ENCODE data around the gene LGALS7.
"Not testable (repeated sequence)": the region's sequence is repeated elsewhere in the genome, so short reads cannot be mapped to it uniquely, and the experiment has no call there.

LGALS7 gene

DNA sequence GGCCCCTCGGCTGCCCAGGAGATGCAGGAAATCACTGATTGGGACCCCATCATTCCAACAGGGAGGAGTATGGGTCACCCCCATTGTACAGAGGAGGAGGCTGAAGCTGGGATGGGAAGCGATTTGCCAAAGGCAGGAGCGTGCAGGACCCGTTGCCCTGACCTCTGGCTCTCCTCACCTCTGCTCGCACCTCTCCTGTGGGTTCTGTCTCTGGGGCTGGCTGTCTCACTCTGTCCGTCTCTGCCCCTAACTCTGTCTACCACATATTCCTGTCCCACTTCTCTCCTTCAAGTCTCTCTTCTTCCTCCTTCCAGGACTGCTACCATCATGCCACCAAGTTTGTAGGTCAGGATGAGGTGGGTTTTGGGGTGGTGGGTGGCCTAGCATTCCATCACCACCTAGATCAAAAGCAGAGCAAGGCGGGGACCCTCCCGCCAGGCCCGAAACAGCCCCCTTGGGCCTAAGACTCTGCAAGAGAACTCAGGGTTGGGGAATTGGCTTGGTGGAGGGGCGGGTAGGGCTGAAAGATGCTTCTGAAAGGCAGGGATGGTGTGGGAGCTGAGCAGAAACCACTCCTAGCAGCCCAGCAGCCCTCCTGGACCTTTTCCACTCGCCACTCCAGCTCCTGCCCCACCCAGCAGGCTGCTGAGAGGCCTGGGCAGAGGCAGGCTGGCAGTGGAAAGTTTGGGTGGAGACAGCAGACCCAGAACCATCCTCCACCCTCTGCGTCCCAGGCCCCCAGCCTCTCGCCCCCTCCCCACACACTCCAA, 1.0 kb upstream of the LGALS7 start:
- DNase-seq (ENCODE audit: low read depth in 2 of 2) = no peak

DNA sequence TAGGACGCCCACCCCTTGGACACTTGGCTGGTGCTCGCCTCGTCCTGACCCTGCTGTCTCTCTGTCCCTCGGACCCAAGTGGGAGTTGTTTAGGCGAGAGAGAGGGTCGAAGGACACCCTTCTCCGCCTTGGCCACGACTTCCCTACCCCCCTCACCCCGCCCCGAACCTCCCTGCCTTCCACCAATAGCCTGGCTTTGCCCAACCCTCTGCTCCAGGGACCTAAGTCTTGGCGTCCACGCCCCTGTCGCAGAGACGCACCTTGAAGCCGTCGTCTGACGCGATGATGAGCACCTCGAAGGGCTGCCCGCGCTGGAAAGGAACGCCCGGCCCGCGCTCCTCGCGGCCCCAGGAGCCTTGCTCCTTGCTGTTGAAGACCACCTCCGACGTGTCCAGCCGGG, 1.7 kb downstream of the LGALS7 start:
- not testable (repeated sequence) for DNase-seq (ENCODE audit: low read depth in 2 of 2)

DNA sequence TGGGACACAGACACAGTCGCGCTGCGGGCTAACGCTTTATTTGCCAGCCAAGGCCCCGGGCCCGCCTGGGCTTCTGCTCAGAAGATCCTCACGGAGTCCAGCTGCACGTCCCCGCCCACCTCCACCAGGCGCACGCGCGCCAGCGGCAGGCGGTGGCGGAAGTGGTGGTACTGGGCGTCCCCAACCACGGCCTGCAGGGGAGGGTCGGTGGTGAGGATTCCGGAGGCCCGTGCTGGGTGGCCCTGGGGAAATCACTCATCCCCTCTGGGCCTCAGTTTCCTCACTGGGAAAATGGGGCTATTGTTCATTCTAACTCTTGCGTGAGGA, 2.4 kb downstream of the LGALS7 start:
- DNase-seq (ENCODE audit: low read depth in 2 of 2) = not testable (repeated sequence)

DNA sequence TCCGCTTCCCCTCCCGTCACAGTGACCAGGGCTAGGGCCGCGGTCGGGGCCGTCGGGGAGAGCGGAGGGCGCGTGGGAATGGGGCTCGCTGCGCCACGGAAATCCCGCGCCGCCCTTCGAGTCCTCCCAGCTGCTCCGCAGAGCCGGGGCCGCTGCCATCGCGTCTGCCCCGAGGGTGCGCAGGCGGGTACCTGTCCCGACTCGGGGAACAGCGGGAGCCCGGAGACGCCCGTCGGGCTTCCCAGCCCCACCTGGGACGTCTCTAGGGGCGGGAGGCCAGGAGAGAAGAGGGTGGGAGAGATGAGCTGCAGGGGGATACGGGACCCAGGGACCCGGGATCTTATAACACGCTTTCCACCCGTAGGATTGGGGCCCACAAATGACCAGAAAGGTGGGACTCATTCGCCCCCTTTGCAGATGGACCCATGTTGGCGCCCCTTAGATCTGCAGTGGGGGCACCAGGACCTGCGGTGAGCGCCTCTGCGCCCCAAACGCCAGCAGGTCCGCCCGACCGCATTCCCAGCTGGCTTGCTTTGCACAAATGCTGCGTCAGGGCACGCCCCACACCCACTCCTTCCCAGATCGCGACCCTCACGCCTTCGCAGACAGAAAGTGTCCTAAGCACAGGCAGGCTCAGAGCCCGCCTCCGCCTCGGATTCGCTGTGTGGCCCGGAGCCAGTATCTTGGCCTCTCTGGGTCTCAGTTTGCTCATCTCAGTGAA, 2.9 kb downstream of the LGALS7 start:
- not testable (repeated sequence) for DNase-seq (ENCODE audit: low read depth in 2 of 2)

DNA sequence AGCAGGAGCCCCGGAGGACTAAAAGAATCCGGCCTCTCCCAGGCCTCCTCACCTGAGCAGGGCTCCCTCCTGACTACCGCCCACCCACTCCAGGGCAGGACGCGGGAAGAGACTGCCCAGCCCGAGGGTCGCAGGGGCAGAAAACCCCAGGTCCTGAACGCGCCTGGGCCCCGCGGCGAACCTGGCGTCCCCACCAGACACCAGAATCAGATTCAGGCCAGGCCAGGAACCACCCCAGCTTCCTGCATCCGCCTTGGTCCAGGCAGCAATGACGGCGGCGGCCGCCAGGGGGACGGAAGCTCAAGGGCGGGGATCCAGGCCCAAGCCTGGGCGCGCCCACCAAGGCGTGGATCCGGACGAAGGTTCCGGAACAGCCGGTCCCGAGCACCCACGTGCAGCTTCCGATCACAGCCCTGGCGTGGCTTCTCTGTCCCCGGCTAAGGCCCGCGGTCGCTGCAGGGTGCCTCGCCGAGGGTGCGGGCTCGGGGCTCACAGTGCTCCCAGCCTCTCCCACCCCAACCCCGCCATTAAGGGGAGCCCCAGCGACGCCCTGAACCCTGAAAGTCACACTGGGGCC, 3.6 kb downstream of the LGALS7 start:
- peak; percentile 72 to 77 for DNase-seq (ENCODE audit: low read depth in 2 of 2)

DNA sequence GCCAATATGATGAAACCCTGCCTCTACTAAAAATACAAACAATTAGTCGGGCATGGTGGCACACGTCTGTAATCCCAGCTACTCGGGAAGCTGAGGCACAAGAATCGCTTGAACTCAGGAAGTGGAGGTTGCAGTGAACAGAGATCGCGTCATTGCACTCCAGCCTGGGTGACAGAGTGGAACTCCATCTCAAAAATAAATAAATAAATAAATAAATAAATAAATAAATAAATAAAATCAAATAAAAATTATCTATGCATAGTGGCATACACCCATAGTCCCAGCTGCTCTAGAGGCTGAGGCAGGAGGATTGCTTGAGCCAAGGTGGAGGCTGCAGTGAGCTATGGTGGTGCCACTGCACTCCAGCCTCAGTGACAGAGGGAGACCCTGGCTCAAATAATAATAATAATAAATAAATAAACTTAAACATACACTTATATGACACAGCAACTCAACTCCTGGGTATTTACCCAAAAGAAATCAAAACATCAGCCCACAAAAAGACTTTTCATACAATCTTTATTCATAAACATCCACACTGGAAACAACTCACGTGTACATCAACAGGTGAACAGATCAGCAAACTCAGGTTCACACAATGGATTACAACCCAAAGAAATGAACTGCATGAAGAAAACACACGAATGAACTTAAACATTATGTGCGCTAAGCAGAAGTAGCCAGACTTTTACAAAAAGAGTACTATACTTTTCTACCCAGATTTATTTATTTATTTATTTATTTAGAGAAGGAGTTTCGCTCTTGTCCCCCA, 6.9 kb downstream of the LGALS7 start:
- no peak for DNase-seq (ENCODE audit: low read depth in 2 of 2)

DNA sequence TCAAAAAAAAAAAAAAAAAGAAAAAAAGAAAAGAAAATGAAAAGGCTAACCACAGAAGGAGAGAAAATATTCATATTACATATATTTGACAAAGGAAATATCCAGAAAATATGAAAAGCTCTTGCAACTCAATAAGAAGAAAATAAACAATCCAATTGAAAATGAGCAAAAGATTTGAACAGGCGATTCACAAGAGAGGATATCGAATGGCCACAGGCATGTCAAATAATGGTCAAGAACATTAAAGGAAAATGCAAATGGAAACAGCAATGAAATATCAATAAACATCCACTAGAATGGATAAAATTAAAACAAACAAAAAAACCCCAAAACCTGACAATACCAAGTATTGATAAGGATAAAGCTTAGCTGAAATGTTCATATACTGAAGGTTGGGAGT, 8.1 kb downstream of the LGALS7 start:
- no peak for DNase-seq (ENCODE audit: low read depth in 2 of 2)

DNA sequence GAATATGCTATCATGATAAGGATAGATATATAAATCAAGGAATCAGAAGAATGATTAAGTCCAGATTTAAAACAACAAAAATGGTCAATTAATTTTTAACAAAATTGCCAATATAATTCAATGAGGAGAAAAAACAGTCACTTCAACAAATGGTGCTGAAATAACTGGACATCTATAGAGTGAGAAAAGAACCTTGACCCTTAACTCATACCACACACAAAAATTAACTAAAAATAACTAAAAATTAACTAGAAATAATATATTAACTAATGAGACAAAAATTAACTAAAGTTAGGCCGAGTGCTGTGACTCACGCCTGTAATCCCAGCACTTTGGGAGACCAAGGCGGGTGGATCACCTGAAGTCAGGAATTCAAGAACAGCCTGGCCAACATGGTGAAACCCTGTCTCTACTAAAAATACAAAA, 9.5 kb downstream of the LGALS7 start:
- DNase-seq (ENCODE audit: low read depth in 2 of 2) = no peak

DNA sequence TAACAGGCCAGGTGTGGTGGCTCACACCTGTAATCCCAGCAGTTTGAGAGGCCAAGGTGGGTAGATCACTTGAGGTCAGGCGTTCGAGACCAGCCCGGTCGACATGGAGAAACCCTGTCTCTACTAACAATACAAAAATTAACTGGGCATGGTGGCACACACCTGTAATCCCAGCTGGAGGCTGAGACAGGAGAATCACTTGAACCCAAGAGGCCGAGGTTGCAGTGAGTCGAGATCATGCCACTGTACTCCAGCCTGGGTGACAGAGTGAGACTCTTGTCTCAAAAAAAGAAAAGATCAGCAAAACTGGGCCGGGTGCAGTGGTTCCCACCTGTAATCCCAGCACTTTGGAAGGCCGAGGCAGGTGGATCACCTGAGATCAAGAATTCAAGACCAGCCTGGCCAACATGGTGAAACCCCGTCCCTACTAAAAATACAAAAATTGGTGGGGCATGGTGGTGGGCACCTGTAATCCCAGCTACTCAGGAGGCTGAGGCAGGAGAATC, 11.4 kb downstream of the LGALS7 start:
- not testable (repeated sequence) for DNase-seq (ENCODE audit: low read depth in 2 of 2)

DNA sequence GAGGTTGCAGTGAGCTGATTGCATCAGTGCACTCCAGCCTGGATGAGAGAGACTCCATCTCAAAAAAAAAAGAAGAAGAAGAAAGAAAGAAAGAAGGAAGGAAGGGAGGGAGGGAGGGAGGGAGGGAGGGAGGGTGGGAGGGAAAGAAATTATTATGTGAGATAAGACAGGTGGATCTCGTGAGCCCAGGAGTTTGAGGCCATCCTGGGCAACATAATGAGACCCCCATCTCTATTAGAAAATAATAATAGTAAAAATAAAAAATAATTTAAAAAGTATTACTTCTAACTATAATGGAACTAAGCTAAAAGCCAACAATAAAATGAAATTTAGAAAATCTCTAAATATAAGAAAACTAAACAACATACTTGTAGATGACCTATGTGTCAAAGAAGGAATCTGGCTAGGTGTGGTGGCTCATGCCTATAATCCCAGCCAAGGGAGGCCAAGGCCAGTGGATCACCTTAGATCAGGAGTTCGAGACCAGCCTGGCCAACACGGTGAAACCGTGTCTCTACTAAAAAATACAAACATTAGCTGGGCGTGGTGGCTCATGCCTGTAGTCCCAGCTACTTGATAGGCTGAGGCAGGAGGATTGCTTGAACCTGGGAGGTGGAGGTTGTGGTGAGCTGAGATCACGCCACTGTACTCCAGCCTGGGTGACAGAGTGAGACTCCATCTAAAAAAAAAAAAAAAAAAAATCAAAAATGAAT, 12.4 kb downstream of the LGALS7 start:
- DNase-seq (ENCODE audit: low read depth in 2 of 2) = not testable (repeated sequence)

DNA sequence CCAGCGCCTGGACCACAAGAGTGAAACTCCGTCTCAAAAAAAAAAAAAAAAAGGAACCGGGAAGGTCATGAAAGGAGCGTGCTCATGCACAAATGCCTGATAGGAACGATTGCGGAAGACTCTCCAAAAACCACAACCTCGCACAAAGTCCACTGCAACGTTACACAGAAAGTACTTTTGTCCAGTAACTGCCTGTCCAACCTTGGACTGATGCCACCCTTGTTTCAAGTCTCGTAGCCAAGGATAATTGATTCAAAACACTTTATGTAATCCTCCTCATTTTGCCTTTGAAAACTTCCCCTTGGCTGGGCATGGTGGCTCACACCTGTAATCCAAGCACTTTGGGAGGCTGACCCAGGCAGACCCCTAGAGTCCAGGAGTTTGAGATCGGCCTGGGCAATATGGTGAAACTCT, 13.7 kb downstream of the LGALS7 start:
- DNase-seq (ENCODE audit: low read depth in 2 of 2) = no peak

DNA sequence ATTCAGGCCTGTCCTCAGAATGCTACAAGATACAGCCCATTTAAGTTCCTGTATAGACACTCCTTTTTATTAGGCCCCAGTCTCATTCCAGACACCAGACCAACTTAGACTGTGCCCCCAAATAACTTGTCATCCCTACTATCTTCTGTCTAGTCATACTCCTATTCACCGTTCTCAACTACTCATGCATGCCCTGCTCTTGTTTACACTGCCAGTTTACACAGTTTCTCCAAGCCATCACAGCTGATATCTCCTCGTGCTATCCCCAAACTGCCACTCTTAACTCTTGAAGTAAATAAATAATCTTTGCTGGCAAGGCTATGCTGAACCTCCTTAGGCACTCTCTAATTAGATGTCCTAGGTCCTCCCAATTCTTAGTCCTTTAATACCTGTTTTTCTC, 19.1 kb downstream of the LGALS7 start:
- not testable (repeated sequence) for DNase-seq (ENCODE audit: low read depth in 2 of 2)

DNA sequence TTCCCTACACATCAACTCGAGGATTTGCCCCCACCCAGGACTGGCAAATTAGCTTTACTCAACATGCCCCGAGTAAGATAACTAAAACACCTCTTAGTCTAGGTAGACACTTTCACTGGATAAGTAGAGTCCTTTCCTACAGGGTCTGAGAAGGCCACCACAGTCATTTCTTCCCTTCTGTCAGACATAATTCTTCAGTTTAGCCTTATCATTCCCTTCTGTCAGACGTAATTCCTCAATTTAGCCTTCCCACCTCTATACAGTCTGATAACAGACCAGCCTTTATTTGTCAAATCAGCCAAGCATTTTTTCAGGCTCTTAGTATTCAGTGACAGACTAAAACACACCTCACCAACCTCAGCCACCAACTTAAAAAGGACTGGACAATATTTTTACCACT, 19.5 kb downstream of the LGALS7 start:
- DNase-seq (ENCODE audit: low read depth in 2 of 2) = not testable (repeated sequence)

DNA sequence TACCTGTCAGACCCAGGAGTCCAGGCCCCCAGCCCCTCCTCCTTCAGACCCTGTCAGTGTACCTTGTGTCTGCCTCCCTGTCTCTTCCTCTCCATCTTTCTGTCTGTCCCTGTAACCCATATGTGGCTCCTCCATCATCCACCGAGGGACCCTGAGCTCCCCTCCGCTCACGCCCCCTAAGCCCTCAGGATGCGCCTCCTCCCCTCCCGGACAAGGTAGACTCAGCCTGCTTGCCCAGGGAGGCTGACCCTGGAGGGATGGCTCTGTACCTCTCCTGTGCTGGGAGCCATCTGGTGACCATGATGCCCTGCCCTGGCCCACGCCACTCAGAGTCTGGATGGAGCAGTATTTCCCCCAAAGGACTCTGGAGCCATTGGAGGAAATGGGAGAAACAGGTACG, 28.0 kb downstream of the LGALS7 start:
- no peak for DNase-seq (ENCODE audit: low read depth in 2 of 2)

DNA sequence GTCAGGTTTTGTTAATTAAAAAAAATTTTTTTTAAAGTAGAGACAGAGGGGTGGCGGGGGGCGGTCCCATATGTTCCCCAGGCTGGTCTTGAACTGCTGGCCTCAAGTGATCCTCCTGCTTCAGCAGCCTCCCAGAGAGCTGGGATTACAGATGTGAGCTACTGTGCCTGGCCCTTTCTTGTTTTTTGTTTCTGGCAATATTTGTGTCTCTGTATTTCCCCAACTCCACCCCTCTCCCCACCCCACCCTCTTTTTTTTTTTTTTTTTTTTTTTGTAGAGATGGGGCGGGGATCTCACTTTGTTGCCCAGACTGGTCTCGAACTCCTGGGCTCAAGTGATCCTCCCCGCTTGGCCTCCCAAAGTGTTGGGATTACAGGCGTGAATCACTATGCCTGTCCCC, 28.4 kb downstream of the LGALS7 start:
- DNase-seq (ENCODE audit: low read depth in 2 of 2) = no peak

DNA sequence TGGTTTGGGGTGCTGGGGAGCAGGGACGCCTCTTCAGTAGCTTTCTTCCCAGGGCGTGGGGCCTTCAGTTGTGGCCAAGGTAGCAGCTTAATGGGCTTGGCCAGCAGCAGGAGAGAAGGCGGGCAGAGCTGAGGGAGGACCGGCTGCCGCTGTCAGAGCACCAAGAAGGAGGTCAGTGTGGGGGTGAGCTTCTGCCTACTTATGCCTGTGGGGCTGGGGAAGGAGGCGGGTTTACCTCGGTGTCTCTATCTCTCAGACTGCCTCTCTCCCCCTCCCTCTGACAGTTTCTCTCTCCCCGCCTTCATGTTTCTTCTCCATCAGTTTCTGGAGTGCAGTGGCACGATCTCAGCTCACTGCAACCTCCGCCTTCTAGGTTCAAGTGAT, 29.0 kb downstream of the LGALS7 start, which contains the start of gene CAPN12:
Gene CAPN12, minus strand, starts transcription at position 177 of the 384 bp plus-strand sequence. CDS start 309 bp downstream, outside the sequence.
- DNase-seq (ENCODE audit: low read depth in 2 of 2) = no peak

DNA sequence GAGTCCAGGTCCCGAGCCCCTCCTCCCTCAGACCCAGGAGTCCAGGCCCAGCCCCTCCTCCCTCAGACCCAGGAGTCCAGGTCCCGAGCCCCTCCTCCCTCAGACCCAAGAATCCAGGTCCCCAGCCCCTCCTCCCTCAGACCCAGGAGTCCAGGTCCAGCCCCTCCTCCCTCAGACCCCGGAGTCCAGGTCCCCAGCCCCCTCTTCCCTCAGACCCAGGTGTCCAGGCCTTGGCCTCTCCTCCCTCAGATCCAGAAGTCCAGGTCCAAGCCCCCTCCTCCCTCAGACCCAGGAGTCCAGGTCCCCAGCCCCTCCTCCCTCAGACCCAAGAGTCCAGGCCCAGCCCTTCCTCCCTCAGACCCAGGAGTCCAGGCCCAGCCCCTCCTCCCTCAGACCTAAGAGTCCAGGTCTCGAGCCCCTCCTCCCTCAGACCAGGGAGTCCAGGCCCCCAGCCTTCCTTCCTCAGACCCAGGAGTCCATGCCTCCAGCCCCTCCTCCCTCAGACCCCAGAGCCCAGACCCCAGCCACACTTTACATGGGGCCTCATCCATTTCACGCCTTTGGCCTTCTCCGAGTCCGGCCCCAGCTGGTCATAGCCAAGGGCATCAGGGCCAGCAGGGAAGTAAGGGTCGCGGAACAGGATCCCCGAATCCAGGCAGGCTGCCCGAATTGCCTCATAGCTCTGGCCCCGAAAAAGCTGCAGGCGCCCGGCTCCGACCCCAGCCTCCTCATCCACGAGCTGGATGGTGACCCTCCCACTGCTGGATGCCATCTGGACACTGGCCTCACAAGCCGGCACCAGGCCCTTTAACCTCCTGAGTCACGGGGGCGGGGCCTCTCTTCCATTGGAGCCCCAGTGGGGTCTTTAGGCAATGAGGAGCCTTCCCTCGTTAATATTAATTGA, 29.7 kb downstream of the LGALS7 start:
- no peak for DNase-seq (ENCODE audit: low read depth in 2 of 2)

DNA sequence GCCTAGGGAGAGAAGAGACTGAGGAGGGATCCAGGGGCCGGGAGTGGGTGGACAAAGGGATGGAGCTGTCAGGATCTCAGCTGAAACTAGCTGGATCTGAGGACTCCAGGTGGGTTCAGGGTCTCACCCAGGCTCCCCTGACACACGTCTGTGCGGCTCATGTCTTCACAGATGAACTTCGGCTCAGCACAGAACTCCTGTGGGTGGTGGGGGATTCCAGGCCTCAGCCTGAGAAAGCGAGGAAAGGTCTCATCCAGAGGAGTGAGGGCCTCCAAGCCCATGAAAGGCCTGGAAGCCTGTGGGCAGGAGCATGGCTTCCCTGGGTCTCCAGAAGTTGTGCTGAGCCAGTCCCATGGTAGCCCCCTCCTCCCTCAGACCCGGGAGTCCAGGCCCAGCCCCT, 30.4 kb downstream of the LGALS7 start:
- no peak for DNase-seq (ENCODE audit: low read depth in 2 of 2)

DNA sequence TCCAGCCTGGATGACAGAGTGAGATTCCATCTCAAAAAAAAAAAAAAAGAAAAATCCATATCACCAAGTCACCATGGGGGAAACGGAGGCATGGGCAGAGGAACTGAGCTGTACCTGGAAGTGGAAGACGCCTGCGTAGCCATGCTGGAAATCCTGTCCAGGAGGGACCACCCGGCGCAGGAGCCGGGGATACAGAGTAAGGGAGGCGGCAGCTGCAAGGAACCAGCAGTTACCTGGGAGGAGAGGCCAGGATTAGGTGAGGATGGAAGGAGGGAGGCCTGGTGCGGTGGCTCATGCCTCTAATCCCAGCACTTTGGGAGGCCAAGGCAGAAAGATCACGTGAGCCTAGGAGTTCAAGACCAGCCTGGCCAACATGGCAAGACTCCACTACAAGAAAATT, 31.0 kb downstream of the LGALS7 start:
- DNase-seq (ENCODE audit: low read depth in 2 of 2) = no peak

DNA sequence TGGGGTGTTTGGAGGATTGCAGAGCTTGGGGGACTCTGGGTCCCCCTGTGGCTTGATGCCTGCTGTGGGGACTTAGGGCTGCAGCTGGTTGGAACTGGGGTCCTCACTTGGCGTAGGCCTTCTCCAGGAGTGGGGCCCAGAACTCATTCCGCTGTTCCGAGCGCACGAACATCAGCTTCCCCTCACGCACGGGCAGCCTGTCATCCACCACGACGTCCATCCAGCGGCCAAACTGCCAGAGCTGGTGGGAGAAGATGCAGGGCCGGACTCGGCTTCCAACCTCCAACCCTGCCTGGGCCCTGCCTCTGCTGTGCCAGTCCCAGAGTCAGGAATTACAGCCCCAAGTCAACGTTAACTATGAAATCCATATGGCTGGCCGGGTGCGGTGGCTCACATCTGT, 31.6 kb downstream of the LGALS7 start:
- no peak for DNase-seq (ENCODE audit: low read depth in 2 of 2)

Data from stimulated activated CD4-positive, alpha-beta T cell treated with anti-CD3 and anti-CD28 coated beads, Interleukin-1b, Interleukin-23, amount 100 ng/mL, for 1 hour (primary cell).